Germinal center (tissue), 1 donor: ENCODE measurements around the gene MRPS18C.
"Not testable (repeated sequence)": the region's sequence is repeated elsewhere in the genome, so short reads cannot be mapped to it uniquely, and the experiment has no call there.

Source experiments
- DNase-seq: peaks from one replicate; pipeline ENCODE4 v3.0.0; 2012; ENCODE audit warnings: mixed read lengths, low spot score

MRPS18C gene

GRCh38 chr4:83498187-83498586, 42.3 kb downstream of the MRPS18C start:
- DNase-seq: no peak

DNA sequence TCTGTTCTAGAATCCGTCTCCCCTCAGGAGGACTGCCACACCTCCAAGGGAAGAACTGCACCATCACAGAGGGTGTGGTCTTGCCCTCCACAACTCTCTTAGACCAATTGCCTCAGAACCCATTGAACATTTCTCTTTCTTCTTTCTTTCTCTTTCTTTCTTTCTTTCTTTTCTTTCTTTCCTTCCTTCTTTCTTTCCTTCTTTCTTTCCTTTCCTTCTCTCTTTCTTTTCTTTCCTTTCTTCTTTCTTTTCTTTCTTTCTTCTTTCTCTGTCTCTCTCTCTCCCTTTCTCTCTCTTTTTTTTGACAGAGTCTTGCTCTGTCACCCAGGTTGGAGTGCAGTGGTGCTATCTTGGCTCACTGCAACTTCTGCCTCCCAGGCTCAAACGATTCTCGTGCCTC, 45.8 kb downstream of the MRPS18C start:
- not testable (repeated sequence) for DNase-seq

GRCh38 chr4:83503974-83504373, 48.1 kb downstream of the MRPS18C start:
- no peak for DNase-seq

DNA sequence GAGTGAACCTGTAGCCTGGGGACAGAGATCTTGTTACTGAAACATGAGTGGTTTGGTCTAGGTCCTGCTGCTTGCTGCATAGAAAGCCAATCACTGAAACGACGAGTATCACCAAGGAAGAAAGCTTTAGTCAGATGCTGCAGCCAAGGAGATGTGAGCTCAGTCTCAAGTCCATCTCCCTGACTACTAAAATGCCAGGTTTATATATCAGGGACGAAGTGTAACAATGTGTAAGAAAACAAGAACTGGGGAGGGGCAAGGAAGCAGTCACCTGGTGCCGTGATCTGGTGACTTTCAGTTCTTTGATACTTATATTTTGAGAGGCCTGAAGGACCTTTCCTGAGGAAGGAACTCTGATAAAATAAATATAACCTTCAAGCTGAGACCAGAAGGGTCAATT, 48.6 kb downstream of the MRPS18C start:
- DNase-seq: no peak

DNA sequence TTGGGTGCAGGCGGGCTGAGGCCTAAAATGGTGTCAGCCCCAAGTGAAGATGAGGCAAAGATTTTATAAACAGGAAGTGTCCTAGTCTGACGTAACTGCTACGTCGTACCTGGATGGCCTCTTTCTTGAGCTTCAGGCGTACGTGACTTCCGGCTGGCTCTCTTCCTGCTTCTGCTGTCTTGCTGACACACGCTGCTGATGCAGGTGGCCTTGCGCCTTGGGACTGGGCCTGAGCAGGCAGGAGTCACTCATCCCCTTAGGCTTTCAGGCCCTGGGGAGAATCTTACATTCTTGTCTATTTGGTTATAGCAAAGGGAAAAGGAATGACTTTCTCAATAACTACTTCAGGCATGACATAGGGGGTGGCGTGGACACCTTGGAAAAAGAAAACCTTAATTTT, 49.1 kb downstream of the MRPS18C start:
- DNase-seq: no peak

DNA sequence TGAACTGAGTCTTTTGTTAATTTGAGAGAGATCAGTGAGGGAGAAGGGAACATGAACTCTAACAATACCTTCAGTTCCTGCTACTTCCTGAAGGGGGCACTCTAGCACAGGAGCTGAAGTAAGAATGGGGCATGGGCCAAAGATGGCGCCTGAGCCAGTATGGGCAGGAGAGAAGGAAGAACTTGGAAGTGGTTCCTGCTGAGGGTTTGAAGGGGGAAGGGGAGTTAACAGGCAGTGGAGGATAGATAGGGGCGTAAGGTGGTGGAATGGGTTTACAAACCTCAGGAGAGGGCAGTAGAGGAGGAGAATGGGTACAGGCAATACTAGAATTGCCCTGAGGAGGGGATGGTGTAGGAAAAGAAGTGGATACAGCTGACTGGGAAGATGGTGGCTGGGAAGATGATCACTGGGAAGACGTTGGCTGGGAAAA, 53.3 kb downstream of the MRPS18C start:
- DNase-seq: peak; percentile 51

DNA sequence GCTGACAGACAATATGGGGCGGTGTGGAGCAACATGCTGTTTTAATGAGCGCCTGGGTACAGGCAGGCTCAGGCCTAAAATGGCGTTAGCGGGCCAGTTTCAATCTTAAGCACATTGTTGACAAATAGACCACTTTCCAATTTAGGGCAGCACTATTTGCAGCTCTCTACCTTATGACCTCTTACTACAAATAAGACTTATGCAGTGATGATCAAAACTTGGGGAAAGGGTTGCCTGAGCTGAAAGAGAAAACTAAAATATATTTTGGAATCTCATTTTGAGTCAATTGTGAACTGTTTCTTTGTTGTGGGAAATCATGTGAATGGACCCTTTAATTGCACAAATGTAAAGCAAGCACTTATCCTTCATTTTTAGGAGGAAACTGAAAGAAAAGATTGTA, 54.6 kb downstream of the MRPS18C start:
- DNase-seq: no peak
